ENCODE measurements around the gene DCUN1D4.
"Not testable (repeated sequence)": the region's sequence is repeated elsewhere in the genome, so short reads cannot be mapped to it uniquely, and the experiment has no call there.

DCUN1D4 gene

GRCh38 chr4:51932684-51933083, 89.7 kb downstream of the DCUN1D4 start:
- no peak for DNase-seq (ENCODE audit: extremely low read depth, insufficient read length)
- no peaks in the 10 kb centered on the region for H3K27me3 ChIP-seq (replicated peaks; ENCODE audit: control insufficient read depth, insufficient read depth, low read length)
- H3K4me3 ChIP-seq (replicated peaks; ENCODE audit: low read depth, low read length) = no peak overlapping the region
- H3K36me3 ChIP-seq (ENCODE audit: control insufficient read depth, insufficient read depth, low read length) = no peaks in the 10 kb centered on the region
- no peak for TF ChIP-seq CTCF (IDR thresholded peaks at IDR 0.05; ENCODE audit: insufficient read depth, low read length, poor library complexity, severe bottlenecking)

GRCh38 chr4:51940460-51940859, 97.5 kb downstream of the DCUN1D4 start:
- not testable (repeated sequence) for H3K36me3 ChIP-seq (ENCODE audit: control insufficient read depth, insufficient read depth, low read length); H3K27me3 ChIP-seq (replicated peaks; ENCODE audit: control insufficient read depth, insufficient read depth, low read length); H3K4me3 ChIP-seq (replicated peaks; ENCODE audit: low read depth, low read length); DNase-seq (ENCODE audit: extremely low read depth, insufficient read length)

DNA sequence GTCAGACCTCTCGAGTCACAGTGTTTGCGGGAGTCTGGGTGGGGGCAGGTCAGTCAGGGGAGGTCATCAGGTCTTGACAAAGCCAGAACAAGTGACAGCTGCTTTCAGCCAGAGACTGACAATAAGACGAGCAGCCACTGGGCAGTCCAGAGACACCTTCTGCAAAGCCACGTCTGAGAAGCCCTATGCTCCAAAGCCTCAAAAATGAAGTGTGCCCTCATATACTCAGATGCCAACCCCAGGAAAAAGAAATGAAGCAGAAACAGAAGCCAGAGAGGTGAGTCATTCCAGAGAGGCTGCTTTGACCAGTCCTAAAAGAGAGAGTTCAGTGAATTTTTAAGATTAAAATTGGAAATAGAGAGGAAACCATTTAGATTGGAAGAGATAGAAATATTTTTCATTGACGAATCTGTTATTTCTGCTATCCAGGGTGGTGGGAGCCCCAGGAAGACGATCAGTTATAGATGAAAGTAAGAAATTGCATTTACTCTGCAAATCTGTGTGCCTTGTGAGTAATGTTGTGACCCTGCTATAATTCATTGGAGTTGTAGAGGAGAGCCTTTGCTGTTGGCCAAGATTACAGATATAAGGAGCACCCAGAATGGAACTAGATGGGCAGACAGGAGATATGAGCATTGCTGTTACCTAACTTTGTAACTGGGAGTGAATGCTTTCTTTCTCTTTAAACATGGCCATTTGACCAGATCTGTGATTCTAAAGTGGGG, 99.3 kb downstream of the DCUN1D4 start:
- Histone ChIP-seq H3K36me3 (ENCODE audit: control insufficient read depth, insufficient read depth, low read length) (no peaks in the 10 kb centered on the region), H3K4me3 (replicated peaks; ENCODE audit: low read depth, low read length) (no peak overlapping the region), H3K27me3 (replicated peaks; ENCODE audit: control insufficient read depth, insufficient read depth, low read length) (no peaks in the 10 kb centered on the region)
- no peak for TF ChIP-seq CTCF (IDR thresholded peaks at IDR 0.05; ENCODE audit: insufficient read depth, low read length, poor library complexity, severe bottlenecking)
- DNase-seq (ENCODE audit: extremely low read depth, insufficient read length) = no peak

- H3K36me3 ChIP-seq (ENCODE audit: control insufficient read depth, insufficient read depth, low read length) = no peaks in the 10 kb centered on the region
- no peak overlapping the region for H3K4me3 ChIP-seq (replicated peaks; ENCODE audit: low read depth, low read length)
- no peaks in the 10 kb centered on the region for H3K27me3 ChIP-seq (replicated peaks; ENCODE audit: control insufficient read depth, insufficient read depth, low read length)
- no peak for DNase-seq (ENCODE audit: extremely low read depth, insufficient read length)
- TF ChIP-seq CTCF (IDR thresholded peaks at IDR 0.05; ENCODE audit: insufficient read depth, low read length, poor library complexity, severe bottlenecking) = no peak
These were observed 99.9 kb downstream of the DCUN1D4 start for GRCh38 chr4:51942833-51943215.

GRCh38 chr4:51943221-51943620, 100.3 kb downstream of the DCUN1D4 start:
- H3K36me3 ChIP-seq (ENCODE audit: control insufficient read depth, insufficient read depth, low read length) = no peaks in the 10 kb centered on the region
- DNase-seq (ENCODE audit: extremely low read depth, insufficient read length) = no peak
- H3K27me3 ChIP-seq (replicated peaks; ENCODE audit: control insufficient read depth, insufficient read depth, low read length) = no peaks in the 10 kb centered on the region
- TF ChIP-seq CTCF (IDR thresholded peaks at IDR 0.05; ENCODE audit: insufficient read depth, low read length, poor library complexity, severe bottlenecking) = no peak
- H3K4me3 ChIP-seq (replicated peaks; ENCODE audit: low read depth, low read length) = no peak overlapping the region

GRCh38 chr4:51958199-51958968, 115.4 kb downstream of the DCUN1D4 start:
- DNase-seq (ENCODE audit: extremely low read depth, insufficient read length) = no peak
- no peaks in the 10 kb centered on the region for H3K27me3 ChIP-seq (replicated peaks; ENCODE audit: control insufficient read depth, insufficient read depth, low read length)
- H3K4me3 ChIP-seq (replicated peaks; ENCODE audit: low read depth, low read length) = no peak overlapping the region
- no peak for TF ChIP-seq CTCF (IDR thresholded peaks at IDR 0.05; ENCODE audit: insufficient read depth, low read length, poor library complexity, severe bottlenecking)
- H3K36me3 ChIP-seq (ENCODE audit: control insufficient read depth, insufficient read depth, low read length) = no peaks in the 10 kb centered on the region
